ENCODE results near the gene ATAD1. TPM values are rescaled to one million over a fixed set of nuclear protein-coding genes. Genes with fewer than 3 reads are reported as not detected.
"Not testable (repeated sequence)": the region's sequence is repeated elsewhere in the genome, so short reads cannot be mapped to it uniquely, and the experiment has no call there.

ATAD1 gene
- total and polyA plus RNA-seq, 8 donors = 47.6 to 65.0 (median 50.4) TPM

- Histone ChIP-seq H3K27me3 (no peaks in the 10 kb centered on the region), H3K4me1 (peaks cover 0 to 6% of the 10 kb centered on the region in 2 donors), H3K4me3 (no peak overlapping the region), H3K36me3 (no peaks in the 10 kb centered on the region), H3K27ac (no peak overlapping the region), H3K9me3 (no peaks in the 10 kb centered on the region)
- ATAC-seq (no peak), DNase-seq (no peak)
- TF ChIP-seq, protein P1, sequence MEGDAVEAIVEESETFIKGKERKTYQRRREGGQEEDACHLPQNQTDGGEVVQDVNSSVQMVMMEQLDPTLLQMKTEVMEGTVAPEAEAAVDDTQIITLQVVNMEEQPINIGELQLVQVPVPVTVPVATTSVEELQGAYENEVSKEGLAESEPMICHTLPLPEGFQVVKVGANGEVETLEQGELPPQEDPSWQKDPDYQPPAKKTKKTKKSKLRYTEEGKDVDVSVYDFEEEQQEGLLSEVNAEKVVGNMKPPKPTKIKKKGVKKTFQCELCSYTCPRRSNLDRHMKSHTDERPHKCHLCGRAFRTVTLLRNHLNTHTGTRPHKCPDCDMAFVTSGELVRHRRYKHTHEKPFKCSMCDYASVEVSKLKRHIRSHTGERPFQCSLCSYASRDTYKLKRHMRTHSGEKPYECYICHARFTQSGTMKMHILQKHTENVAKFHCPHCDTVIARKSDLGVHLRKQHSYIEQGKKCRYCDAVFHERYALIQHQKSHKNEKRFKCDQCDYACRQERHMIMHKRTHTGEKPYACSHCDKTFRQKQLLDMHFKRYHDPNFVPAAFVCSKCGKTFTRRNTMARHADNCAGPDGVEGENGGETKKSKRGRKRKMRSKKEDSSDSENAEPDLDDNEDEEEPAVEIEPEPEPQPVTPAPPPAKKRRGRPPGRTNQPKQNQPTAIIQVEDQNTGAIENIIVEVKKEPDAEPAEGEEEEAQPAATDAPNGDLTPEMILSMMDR (IDR thresholded peaks at IDR 0.05) = no peak
- intact Hi-C loops (cut with DNase I) = no loop called here
These were observed 34.1 kb upstream of the ATAD1 start for GRCh38 chr10:87852089-87852488.

GRCh38 chr10:87850742-87851205, 32.7 kb upstream of the ATAD1 start:
- Histone ChIP-seq H3K27me3 (no peaks in the 10 kb centered on the region), H3K9me3 (no peaks in the 10 kb centered on the region), H3K4me3 (no peak overlapping the region), H3K36me3 (no peaks in the 10 kb centered on the region), H3K4me1 (peaks cover 0 to 6% of the 10 kb centered on the region in 2 donors), H3K27ac (no peak overlapping the region)
- TF ChIP-seq, protein P1 (IDR thresholded peaks at IDR 0.05) = peak; percentile 43 to 50
- DNase-seq (peak in 3 of 4 donors; percentile 51 to 78 (median 53)), ATAC-seq (peak; percentile 97)
- intact Hi-C loops (cut with DNase I) = no loop called here

GRCh38 chr10:87849001-87849400, 31.0 kb upstream of the ATAD1 start:
- intact Hi-C loops (cut with DNase I) = no loop called here

DNA sequence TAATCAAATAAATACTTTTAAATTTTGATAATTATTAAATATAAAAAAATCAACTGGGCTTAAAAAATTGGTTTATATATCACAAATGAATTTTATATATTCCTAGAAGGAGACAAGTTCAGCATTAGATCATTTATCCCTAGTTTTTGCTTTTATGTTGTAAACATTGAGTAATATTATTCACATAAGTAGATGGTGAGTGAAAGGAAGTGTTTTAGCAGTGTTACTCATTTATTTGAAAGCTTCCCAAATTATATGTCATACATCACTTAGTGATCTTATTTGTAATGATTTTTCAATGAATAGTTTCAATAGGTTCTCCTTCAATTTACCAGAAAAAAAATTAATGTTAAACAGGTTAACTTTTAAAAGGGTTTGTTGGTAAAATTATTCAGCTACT, 29.5 kb upstream of the ATAD1 start:
- DNase-seq (no peak), ATAC-seq (no peak)
- intact Hi-C loops (cut with DNase I) = no loop called here
- TF ChIP-seq, protein P1 (IDR thresholded peaks at IDR 0.05) = no peak
- Histone ChIP-seq H3K4me3 (no peak overlapping the region), H3K4me1 (peaks cover 0 to 6% of the 10 kb centered on the region in 2 donors), H3K9me3 (no peaks in the 10 kb centered on the region), H3K27me3 (no peaks in the 10 kb centered on the region), H3K27ac (no peak overlapping the region), H3K36me3 (no peaks in the 10 kb centered on the region)

More at GRCh38 chr10:87849001-87849400, 31.0 kb upstream of the ATAD1 start:
- ATAC-seq = no peak
- Histone ChIP-seq H3K9me3 (no peaks in the 10 kb centered on the region), H3K27ac (no peak overlapping the region), H3K4me3 (no peak overlapping the region), H3K36me3 (no peaks in the 10 kb centered on the region), H3K27me3 (no peaks in the 10 kb centered on the region), H3K4me1 (peaks cover 0 to 6% of the 10 kb centered on the region in 2 donors)
- DNase-seq = no peak
- TF ChIP-seq, protein P1 (IDR thresholded peaks at IDR 0.05) = no peak

- intact Hi-C loops (cut with DNase I); DNase-seq; ATAC-seq: not testable (repeated sequence)
These were observed 28.7 kb upstream of the ATAD1 start for GRCh38 chr10:87846711-87847110.

DNA sequence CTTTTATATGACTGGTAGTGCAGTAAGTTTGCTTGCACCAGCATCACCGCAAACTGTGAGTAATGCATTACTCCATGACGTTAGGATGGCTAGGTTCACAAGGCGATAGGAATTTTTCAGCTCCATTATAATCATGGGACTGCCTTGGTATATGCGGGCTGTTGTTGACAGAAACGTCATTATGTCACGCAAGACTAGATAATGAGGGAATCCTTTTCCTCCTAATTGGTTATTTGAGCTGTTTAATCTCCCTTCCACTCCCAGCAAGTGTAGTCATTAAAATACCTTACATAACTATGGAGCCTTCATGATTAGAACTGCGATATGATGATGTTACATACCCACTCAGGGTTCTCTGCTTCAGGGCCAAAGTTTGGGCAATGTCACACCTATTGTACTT, 28.0 kb upstream of the ATAD1 start:
- DNase-seq (no peak), ATAC-seq (no peak)
- Histone ChIP-seq H3K4me1 (peaks cover 0 to 4% of the 10 kb centered on the region in 2 donors), H3K27ac (no peak overlapping the region), H3K9me3 (no peaks in the 10 kb centered on the region), H3K4me3 (no peak overlapping the region), H3K36me3 (no peaks in the 10 kb centered on the region), H3K27me3 (no peaks in the 10 kb centered on the region)
- TF ChIP-seq, protein P1 (IDR thresholded peaks at IDR 0.05) = no peak
- intact Hi-C loops (cut with DNase I) = no loop called here

More at GRCh38 chr10:87846711-87847110, 28.7 kb upstream of the ATAD1 start:
- not testable (repeated sequence) for H3K4me1 ChIP-seq, H3K36me3 ChIP-seq, H3K9me3 ChIP-seq, H3K27ac ChIP-seq, H3K27me3 ChIP-seq, H3K4me3 ChIP-seq

Data from left lung (tissue), 10 donors.